Breast epithelium (tissue), 4 donors: Measurements from ENCODE around the gene MRPL55. TPM values are rescaled to one million over a fixed set of nuclear protein-coding genes. Genes with fewer than 3 reads are reported as not detected.
A peak's percentile ranks its signal among the peaks of the same experiment; 100 is the strongest.

Experiments used
- DNase-seq, 2 donors: peaks; one replicate each; pipeline ENCODE4 v3.0.0-alpha.2; 2019; ENCODE audit warnings: low spot score in 2 of 2
- H3K27ac ChIP-seq, 2 donors: fragments of 200-600 bp; sonication (generic) in 1 of 2; one replicate each; pipeline ENCODE4 v1.5.1; 2016 to 2019; ENCODE audit warnings: mild to moderate bottlenecking in 1 of 2
- H3K27me3 ChIP-seq, 2 donors: fragments of 200-600 bp; sonication (generic) in 1 of 2; one replicate each; pipeline versions ENCODE4 v1.5.1 to v1.6.0; 2017 to 2019; ENCODE audit warnings: control low read depth in 1 of 2, mild to moderate bottlenecking in 1 of 2
- H3K36me3 ChIP-seq: fragments of 200-600 bp; one replicate; pipeline ENCODE4 v1.5.1; 2019
- H3K4me1 ChIP-seq, 2 donors: fragments of 200-600 bp; sonication (generic); one replicate each; pipeline ENCODE4 v1.5.1; 2016 to 2019; ENCODE audit warnings: control low read depth in 1 of 2
- H3K4me3 ChIP-seq, 3 donors: fragments of 200-600 bp; sonication (generic); 1 replicate in 2 of 3; 2 replicates in 1 of 3; pipeline ENCODE4 v1.5.1; 2016 to 2019; ENCODE audit warnings: mild to moderate bottlenecking in 3 of 3, moderate library complexity in 2 of 3
- H3K9me3 ChIP-seq, 2 donors: fragments of 200-600 bp; sonication (generic) in 1 of 2; one replicate each; pipeline ENCODE4 v1.5.1; 2016 to 2019; ENCODE audit warnings: control low read depth in 1 of 2
- POLR2A ChIP-seq: fragments of 450-650 bp; IDR thresholded peaks from one replicate; pipeline ENCODE4 v1.6.1; 2016; ENCODE audit warnings: antibody characterized with exemption, mild to moderate bottlenecking, moderate library complexity
- POLR2AphosphoS5 ChIP-seq, 3 donors: sonication (generic); formaldehyde crosslinking; IDR thresholded peaks; one replicate each; pipeline ENCODE4 v1.6.1; 2017; ENCODE audit warnings: antibody characterized with exemption in 3 of 3
- intact Hi-C: fragments of 100-400 bp; cut with DNase I; formaldehyde crosslinking; loops from one replicate; pipeline ENCODE4 v1.15.1; 2023; ENCODE audit warnings: low total_unique reads
- total RNA-seq, 3 donors: library from RNA; depleted of rRNA; stranded (reverse); fragments of >200 nt; gene quantifications; one replicate each; pipeline ENCODE4 v1.1.0, GENCODE V29; 2016
- TF ChIP-seq, protein P1 (sequence below), 3 donors: fragments of 450-650 bp; IDR thresholded peaks; one replicate each; pipeline ENCODE4 v1.5.1; 2016 to 2017; ENCODE audit warnings: antibody characterized with exemption in 3 of 3, mild to moderate bottlenecking in 3 of 3, moderate library complexity in 3 of 3

The MRPL55 gene
- total RNA-seq, 3 donors from 2014 or later = 76.4 to 108 (median 102) TPM

DNA sequence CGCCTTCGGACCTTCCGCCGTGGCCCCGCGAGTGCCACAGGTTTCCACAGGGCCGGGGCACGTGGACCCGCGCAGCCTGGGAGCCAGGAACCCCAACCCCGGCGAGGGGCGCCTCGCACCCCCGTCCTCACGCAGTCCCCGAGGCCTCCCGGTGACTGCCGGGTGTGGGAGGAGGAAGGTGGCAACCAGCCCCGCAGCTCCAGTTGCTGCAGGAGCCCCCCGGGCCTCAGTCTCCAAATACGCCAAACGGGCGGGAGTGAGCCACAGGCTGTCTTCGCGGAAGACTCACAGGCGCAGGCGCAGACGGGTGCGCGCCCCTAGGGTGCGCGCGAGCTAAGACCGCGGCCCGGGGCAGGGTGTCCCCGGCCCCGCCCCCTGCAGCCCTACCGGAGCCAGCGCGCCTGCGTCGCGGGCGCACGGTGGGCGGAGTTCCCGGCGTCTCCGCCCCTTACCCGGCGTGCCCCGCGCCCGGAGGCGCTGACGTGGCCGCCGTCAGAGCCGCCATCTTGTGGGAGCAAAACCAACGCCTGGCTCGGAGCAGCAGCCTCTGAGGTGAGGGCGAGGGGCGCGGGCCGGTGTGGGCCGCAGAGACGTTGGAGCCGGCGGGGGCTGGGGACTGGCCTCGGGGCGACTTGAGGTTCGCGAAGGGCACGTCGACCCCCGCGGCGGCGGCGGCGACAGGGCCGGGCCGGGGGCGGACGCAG lies 26.7 kb downstream of the MRPL55 start, which contains the start of gene ARF1:
Gene ARF1, plus strand, starts transcription at position 495 of the 704 bp plus-strand sequence. CDS start 14,407 bp downstream, outside the sequence.
- intact Hi-C loops = loop anchor here (10.0 kb wide), 1 partner anchor 192 kb away; no protein-coding TSS in a partner anchor
- no peaks in the 10 kb centered on the region for H3K9me3 ChIP-seq
- no peaks in the 10 kb centered on the region for H3K27me3 ChIP-seq
- peaks cover 12 to 30% of the 10 kb centered on the region in 2 donors for H3K4me1 ChIP-seq
- TF ChIP-seq, protein P1, sequence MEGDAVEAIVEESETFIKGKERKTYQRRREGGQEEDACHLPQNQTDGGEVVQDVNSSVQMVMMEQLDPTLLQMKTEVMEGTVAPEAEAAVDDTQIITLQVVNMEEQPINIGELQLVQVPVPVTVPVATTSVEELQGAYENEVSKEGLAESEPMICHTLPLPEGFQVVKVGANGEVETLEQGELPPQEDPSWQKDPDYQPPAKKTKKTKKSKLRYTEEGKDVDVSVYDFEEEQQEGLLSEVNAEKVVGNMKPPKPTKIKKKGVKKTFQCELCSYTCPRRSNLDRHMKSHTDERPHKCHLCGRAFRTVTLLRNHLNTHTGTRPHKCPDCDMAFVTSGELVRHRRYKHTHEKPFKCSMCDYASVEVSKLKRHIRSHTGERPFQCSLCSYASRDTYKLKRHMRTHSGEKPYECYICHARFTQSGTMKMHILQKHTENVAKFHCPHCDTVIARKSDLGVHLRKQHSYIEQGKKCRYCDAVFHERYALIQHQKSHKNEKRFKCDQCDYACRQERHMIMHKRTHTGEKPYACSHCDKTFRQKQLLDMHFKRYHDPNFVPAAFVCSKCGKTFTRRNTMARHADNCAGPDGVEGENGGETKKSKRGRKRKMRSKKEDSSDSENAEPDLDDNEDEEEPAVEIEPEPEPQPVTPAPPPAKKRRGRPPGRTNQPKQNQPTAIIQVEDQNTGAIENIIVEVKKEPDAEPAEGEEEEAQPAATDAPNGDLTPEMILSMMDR (IDR thresholded peaks at IDR 0.05) = peak in 1 of 3 donors; percentile 11
- peak; percentile 63 to 99 (median 85) for TF ChIP-seq POLR2AphosphoS5 (IDR thresholded peaks at IDR 0.05)
- TF ChIP-seq POLR2A = no peak
- H3K4me3 ChIP-seq = peak within 1 kb of the TSS; percentile 79 to 100 (median 100)
- H3K36me3 ChIP-seq = no peaks in the 10 kb centered on the region
- peak within 1 kb of the TSS; percentile 98 to 100 for H3K27ac ChIP-seq
- DNase-seq = peak; percentile 85 to 87

DNA sequence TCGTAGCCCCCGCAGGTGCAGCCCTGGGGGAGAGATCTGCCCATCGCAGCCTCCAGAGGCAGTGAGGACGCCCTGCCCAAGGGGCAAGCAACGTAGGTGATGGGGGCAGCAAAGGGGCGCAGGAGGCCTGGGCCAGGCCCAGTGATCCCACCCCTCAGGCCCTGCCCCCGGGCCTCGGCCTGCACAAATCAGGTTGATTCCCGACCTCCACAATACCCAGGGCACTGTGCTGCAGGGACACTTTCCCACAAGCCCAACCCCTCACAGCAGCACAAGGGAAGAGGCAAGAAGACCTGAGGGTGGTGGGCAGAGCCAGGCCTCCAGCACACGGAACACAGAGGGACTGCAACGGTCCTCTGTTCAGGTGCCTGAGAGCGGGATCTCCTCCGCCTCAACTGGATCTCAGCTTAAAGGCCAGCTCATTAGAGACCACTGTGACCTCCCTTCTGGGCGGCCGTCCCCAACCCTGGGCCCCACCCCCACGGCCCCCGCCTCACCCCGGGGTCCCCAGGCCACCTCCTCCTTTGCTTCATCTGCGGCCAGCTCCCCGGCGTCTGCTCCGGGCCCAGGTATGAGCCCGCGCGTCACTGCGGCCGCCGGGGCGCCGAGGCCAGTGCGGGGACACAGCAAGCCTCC lies 27.4 kb downstream of the MRPL55 start:
- DNase-seq = no peak
- H3K4me3 ChIP-seq = peak overlapping the region; percentile 79 to 100 (median 100)
- intact Hi-C loops = loop anchor here (10.0 kb wide), 1 partner anchor 193 kb away; no protein-coding TSS in a partner anchor
- no peaks in the 10 kb centered on the region for H3K9me3 ChIP-seq
- H3K4me1 ChIP-seq = peaks cover 7 to 23% of the 10 kb centered on the region in 2 donors
- no peaks in the 10 kb centered on the region for H3K36me3 ChIP-seq
- TF ChIP-seq, protein P1 (IDR thresholded peaks at IDR 0.05) = no peak
- no peak for TF ChIP-seq POLR2AphosphoS5 (IDR thresholded peaks at IDR 0.05)
- no peak for TF ChIP-seq POLR2A
- peak overlapping the region; percentile 98 to 100 for H3K27ac ChIP-seq
- no peaks in the 10 kb centered on the region for H3K27me3 ChIP-seq

DNA sequence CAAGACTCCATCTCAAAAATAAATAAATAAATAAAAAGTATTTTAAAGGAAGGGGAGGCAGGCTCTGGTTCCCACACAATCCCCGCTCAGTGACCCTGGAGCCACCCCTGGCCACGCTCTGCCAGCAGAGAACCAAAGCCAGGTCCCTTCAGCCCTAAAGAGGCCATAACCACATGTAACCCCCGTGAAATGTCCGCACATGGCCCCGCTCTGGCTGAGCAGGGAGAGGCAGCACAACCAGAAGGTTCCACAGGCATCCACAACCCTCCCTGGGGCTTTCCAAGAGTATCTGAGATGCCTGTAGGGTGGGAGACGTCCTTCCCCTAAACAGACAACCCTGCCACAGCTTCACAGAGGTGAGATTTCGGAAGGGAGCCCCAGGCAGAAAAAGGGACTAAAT lies 28.0 kb downstream of the MRPL55 start:
- peaks cover 5 to 22% of the 10 kb centered on the region in 2 donors for H3K4me1 ChIP-seq
- H3K9me3 ChIP-seq = no peaks in the 10 kb centered on the region
- no peaks in the 10 kb centered on the region for H3K36me3 ChIP-seq
- intact Hi-C loops = loop anchor here (10.0 kb wide), 1 partner anchor 194 kb away; no protein-coding TSS in a partner anchor
- DNase-seq = peak in 1 of 2 donors; percentile 34
- H3K27me3 ChIP-seq = no peaks in the 10 kb centered on the region
- peak overlapping the region in 1 of 2 donors; percentile 98 for H3K27ac ChIP-seq
- H3K4me3 ChIP-seq = peak overlapping the region; percentile 79 to 100 (median 100)
- TF ChIP-seq POLR2A = no peak
- TF ChIP-seq, protein P1 (IDR thresholded peaks at IDR 0.05) = no peak
- no peak for TF ChIP-seq POLR2AphosphoS5 (IDR thresholded peaks at IDR 0.05)

DNA sequence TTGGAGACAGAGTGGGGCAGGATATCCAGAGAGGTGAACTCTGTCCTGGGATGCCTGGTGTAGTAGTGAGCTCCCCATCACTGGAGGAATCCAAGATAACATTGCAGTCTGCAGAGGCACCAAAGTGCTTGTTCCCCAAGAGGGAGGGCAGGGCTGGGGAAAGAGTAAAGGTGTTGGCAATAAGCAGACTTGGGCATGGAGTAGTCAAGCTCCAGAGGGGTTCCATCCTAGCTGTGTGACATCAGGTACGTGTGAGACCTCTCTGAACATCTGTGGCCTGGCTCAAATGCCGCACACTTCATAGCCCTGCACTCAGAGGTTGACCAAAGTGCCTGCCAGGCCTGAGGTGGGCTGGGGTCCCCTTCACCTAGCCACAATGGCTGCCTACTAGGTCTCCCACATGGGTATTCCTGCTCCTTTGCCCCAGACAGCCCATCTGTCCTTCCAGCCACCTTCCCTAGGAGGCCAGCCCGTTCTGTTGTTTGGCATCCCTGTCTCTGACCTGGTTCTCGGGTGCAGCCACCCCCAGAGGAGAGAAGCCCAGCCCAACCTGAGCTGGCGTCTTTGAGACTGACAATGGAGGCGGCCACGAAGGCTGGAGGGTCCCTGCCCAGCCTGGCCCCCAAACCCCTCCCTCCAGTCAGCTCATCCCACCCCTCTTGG lies 29.4 kb downstream of the MRPL55 start:
- DNase-seq = peak in 1 of 2 donors; percentile 44

More for the DNA sequence above, 29.4 kb downstream of the MRPL55 start:
- H3K36me3 ChIP-seq = no peaks in the 10 kb centered on the region
- H3K4me1 ChIP-seq = peaks cover 3 to 10% of the 10 kb centered on the region in 2 donors
- no peak for TF ChIP-seq POLR2A
- no peak for TF ChIP-seq POLR2AphosphoS5 (IDR thresholded peaks at IDR 0.05)
- TF ChIP-seq, protein P1 (IDR thresholded peaks at IDR 0.05) = no peak
- no peak overlapping the region for H3K4me3 ChIP-seq
- no peaks in the 10 kb centered on the region for H3K27me3 ChIP-seq
- no peak overlapping the region for H3K27ac ChIP-seq
- intact Hi-C loops = loop anchor here (2.0 to 10.0 kb wide), 2 partner anchors 33 to 195 kb away; no protein-coding TSS in a partner anchor
- H3K9me3 ChIP-seq = no peaks in the 10 kb centered on the region
